Activated CD4-positive, alpha-beta T cell treated with anti-CD3 and anti-CD28 coated beads for 48 hours (primary cell): Measurements from ENCODE around the gene ARL8B.
"Not testable (repeated sequence)": the region's sequence is repeated elsewhere in the genome, so short reads cannot be mapped to it uniquely, and the experiment has no call there.

ENCODE experiments used
- DNase-seq: peaks from one replicate; pipeline ENCODE4 v3.0.0-alpha.2; 2020

The ARL8B gene

GRCh38 chr3:5113726-5114125 lies 8.4 kb upstream of the ARL8B start:
- not testable (repeated sequence) for DNase-seq

GRCh38 chr3:5115506-5116162 lies 6.5 kb upstream of the ARL8B start:
- DNase-seq, result no peak

- DNase-seq, result no peak
Measured at GRCh38 chr3:5116538-5116937, 5.6 kb upstream of the ARL8B start.

- DNase-seq, result no peak
Measured at GRCh38 chr3:5120446-5120845, 1.6 kb upstream of the ARL8B start.

GRCh38 chr3:5122741-5123706 lies 932 bp downstream of the ARL8B start:
- DNase-seq, result peak; percentile 49

GRCh38 chr3:5123937-5124336 lies 1.8 kb downstream of the ARL8B start:
- DNase-seq, result no peak

GRCh38 chr3:5126586-5126985 lies 4.5 kb downstream of the ARL8B start:
- no peak for DNase-seq

DNA sequence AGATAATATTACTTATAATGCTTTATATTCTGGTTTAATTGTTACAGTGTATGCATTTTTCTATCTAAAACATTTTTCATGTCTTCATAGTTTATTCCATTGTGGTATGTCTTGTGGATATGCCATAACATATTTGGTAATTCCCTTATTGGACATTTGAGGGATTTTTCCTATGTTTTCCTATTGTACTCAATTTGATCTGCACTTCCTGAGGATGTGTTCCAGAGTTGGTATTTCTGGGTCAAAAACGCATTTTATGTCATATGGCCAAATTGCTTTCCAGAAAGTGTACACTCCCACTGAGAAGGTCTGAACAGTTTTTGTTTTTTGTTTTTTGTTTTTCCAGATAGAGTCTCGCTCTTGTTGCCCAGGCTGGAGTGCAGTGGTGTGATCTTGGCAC lies 6.8 kb downstream of the ARL8B start:
- no peak for DNase-seq

GRCh38 chr3:5133239-5134018 lies 11.3 kb downstream of the ARL8B start:
- no peak for DNase-seq

- no peak for DNase-seq
Measured at GRCh38 chr3:5134019-5134391, 11.9 kb downstream of the ARL8B start.

GRCh38 chr3:5134499-5134898 lies 12.4 kb downstream of the ARL8B start:
- no peak for DNase-seq

- DNase-seq, result peak; percentile 32
Measured at GRCh38 chr3:5136211-5136918, 14.3 kb downstream of the ARL8B start.

DNA sequence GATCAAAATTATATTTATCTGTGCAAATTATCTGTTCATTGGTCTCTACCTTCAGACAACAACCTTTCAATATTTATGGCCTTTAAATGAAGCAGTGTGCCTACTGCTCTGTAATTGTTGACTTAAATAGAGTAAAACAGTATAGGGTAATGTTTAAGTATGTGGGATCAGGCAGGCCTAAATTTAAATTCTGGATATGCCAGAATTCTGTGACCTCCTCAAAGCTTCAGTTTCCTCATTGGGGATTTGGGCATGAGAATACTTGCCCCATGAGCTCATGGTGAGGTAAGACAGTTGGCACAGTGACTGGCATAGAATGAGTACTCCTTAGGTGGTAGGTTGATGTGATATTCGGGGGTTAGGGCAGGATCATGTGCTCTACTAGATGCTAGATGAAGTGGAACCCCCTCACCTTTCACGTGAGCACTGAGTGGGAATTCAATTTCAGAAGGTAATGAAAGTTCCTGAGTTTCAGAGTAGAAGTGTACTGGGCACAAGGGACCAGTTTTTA lies 14.9 kb downstream of the ARL8B start:
- no peak for DNase-seq

- DNase-seq, result no peak
Measured at GRCh38 chr3:5138214-5138981, 16.3 kb downstream of the ARL8B start.

DNA sequence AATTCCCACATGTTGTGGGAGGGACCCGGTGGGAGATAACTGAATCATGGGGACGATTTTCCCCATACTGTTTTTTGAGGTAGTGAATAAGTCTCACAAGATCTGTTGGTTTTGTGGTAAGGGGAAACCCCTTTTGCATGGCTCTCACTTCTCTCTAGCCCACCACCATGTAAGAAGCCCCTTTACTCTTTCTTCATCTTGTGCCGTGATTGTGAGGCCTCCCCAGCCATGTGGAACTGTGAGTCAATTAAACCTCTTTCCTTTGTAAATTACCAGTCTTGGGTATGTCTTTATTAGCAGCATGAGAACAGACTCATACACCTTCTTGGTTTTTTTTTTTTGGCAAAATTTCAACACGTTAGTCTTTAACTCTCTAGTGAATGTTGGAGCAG lies 18.1 kb downstream of the ARL8B start:
- DNase-seq, result no peak

DNA sequence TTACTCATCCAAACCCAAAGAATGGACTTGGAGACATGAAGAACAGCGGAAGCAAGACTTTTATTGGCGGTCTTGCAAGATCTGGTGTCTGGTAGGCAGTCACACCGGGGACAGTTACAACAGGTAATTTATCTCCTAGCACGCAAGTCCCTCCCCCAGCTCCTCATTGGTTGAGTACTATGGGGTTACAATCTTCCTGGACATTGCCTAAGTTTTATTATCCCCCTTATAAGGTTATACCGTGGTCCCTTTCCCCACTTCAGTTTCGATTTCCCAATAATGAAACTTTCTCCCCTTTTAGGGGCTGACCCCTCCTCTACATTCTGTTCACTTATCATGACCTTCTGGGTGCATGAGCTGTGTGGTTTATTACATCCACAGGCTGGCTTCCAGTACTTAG lies 18.7 kb downstream of the ARL8B start:
- no peak for DNase-seq

DNA sequence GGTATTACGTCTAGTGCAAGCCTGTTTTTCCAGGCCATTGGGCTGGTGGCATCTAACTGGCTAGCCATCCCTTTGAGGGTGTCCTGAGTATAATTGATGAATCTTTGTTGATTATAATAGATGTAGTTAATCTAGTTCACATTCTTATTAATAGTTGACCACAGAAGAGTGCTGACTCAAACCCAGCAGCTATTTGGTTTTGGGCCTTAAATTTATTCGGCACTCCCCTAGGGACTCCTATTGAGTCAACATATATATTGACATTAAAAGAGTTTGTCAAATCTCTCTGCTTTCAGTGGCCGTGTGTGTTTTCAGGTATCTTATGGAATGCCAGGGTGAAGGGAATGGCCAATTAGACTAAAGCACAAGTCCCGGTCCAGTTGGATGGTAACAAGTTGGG lies 19.7 kb downstream of the ARL8B start:
- no peak for DNase-seq

DNA sequence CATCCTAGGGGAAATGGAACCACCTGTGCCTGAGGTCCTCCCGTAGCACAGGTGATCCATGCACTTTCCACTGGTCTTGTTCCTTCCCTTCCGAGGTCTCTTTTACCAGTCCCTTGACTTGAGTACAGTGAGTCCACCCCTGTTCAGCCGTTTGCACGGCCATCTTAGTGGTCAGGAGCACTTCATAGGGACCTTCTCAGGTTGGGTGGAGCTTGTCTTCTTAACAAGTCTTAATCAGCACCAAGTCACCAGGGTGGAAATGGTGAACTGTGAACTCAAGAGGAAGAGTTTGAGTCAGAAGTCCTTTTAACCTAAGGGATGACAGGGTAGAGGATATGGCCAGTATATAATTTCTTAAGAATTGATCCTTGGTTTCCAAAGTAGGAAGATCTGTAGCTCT lies 21.4 kb downstream of the ARL8B start:
- no peak for DNase-seq

DNA sequence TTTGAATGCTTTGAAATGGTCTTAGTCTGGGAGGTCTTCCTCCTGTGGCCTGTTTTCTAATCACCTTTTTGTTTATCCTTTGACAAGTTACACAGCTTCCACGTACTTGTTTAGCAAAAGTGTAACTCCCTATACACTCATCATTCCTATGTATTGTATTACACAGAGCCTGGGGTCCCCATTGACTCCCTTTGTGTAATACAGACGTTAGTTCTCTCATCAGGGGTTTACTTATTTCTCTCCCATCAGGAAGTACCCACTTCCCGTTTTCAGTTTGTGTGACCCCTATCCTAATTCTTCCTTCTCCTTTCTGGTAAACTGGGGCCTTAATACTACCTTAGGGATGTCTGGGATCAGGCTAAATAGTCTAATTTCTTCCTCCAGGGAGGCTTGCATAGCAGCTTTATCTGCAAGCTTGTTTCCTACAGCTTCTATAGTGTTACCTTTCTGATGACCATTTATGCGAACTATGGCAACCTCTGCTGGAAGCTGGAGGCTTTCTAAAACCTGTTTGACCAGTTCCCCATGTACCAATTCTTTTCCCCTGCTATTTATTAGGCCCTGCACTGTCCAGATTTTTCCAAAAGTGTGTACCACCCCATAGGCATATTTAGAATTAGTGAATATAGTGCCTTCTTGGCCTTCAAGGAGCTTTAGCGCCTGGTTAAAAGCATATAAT lies 22.4 kb downstream of the ARL8B start:
- DNase-seq, result no peak

DNA sequence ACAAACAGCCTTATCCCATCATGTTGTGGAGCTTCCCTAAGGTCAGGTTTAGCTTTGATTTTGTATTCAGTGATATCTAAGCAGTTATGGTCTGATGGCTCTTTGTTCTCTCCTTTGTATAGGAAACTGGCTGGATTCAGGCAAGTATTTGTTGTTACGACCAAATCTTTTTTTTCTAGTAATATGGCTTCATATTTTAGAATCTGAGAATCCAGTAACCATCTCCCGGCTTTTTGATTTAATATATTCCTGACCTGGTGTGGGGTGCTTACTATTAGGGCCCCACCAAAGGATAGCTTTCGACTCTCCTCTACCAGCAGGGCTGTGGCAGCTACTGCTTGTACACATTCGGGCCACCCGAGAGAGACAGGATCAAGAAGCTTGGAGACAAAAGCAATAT lies 23.0 kb downstream of the ARL8B start:
- no peak for DNase-seq

DNA sequence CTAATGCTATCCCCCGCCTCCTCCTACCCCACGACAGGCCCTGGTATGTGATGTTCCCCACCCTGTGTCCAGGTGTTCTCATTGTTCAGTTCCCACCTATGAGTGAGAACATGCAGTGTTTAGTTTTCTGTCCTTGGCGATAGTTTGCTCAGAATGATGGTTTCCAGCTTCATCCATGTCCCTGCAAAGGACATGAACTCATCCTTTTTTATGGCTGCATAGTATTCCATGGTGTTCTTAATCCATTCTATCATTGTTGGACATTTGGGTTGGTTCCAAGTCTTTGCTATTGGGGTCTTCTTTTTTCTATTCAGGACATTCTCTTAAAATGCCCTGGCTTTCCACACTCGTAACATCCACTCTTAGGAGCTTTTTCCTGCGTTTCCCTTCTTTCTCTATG lies 25.1 kb downstream of the ARL8B start:
- not testable (repeated sequence) for DNase-seq
